A549 (cell line): ENCODE results near the gene NUTM2F.
"Not testable (repeated sequence)": the region's sequence is repeated elsewhere in the genome, so short reads cannot be mapped to it uniquely, and the experiment has no call there.

ENCODE experiments used
- RFX5 ChIP-seq: fragments of 450-650 bp; IDR thresholded peaks from 2 replicates; pipeline ENCODE4 v1.7.1; 2014; ENCODE audit warnings: antibody characterized with exemption, mild to moderate bottlenecking, moderate library complexity
- SREBF2 ChIP-seq: fragments of 450-650 bp; IDR thresholded peaks from 2 replicates; pipeline ENCODE4 v1.6.1; 2014; ENCODE audit warnings: mild to moderate bottlenecking, moderate library complexity
- TF ChIP-seq, protein P1 (sequence below): fragments of >200 bp; sonication (Bioruptor Twin); formaldehyde crosslinking; IDR thresholded peaks from 3 replicates; pipeline ENCODE4 v1.5.1; 2016

DNA sequence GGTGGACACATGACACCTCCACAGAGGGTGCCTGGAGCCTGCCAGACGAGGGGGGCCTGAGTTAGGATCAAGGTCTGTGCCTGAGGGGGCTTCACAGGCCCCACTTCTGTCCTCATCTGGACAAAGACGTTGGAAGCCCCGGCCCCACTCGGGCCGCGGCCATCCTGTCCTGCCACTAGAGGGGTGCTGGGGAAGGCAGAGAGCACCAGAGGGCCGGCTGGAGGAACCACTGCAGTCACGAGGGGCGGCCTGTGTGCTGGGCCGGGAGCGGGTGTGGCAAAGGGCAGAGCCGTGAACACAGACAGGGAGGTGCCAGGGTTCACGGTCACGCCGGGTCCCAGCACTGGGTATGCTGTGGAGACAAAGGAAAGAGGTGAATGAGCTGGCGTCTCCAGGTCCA lies 2.9 kb downstream of the NUTM2F start:
- not testable (repeated sequence) for TF ChIP-seq RFX5, SREBF2
- TF ChIP-seq, protein P1, sequence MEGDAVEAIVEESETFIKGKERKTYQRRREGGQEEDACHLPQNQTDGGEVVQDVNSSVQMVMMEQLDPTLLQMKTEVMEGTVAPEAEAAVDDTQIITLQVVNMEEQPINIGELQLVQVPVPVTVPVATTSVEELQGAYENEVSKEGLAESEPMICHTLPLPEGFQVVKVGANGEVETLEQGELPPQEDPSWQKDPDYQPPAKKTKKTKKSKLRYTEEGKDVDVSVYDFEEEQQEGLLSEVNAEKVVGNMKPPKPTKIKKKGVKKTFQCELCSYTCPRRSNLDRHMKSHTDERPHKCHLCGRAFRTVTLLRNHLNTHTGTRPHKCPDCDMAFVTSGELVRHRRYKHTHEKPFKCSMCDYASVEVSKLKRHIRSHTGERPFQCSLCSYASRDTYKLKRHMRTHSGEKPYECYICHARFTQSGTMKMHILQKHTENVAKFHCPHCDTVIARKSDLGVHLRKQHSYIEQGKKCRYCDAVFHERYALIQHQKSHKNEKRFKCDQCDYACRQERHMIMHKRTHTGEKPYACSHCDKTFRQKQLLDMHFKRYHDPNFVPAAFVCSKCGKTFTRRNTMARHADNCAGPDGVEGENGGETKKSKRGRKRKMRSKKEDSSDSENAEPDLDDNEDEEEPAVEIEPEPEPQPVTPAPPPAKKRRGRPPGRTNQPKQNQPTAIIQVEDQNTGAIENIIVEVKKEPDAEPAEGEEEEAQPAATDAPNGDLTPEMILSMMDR = not testable (repeated sequence)
